Activated CD8-positive, alpha-beta memory T cell treated with anti-CD3 and anti-CD28 coated beads, Interleukin-2, amount 50 U/mL, for 24 hours (primary cell): ENCODE measurements around the gene MACROD2.
"Not testable (repeated sequence)": the region's sequence is repeated elsewhere in the genome, so short reads cannot be mapped to it uniquely, and the experiment has no call there.

Experiments
- DNase-seq: peaks from one replicate; pipeline ENCODE4 v3.0.0-alpha.2; 2020; ENCODE audit errors: extremely low read depth

The MACROD2 gene

GRCh38 chr20:15942130-15942529 is 1946.8 kb downstream of the MACROD2 start:
- DNase-seq, result no peak

- no peak for DNase-seq
Observed at GRCh38 chr20:15945289-15945688, 1950.0 kb downstream of the MACROD2 start.

GRCh38 chr20:15949391-15949790 is 1954.1 kb downstream of the MACROD2 start:
- no peak for DNase-seq

- DNase-seq, result no peak
Observed at GRCh38 chr20:15951658-15952057, 1956.3 kb downstream of the MACROD2 start.

- DNase-seq, result no peak
Observed at GRCh38 chr20:15958142-15958541, 1962.8 kb downstream of the MACROD2 start.

- no peak for DNase-seq
Observed at GRCh38 chr20:15965165-15965564, 1969.8 kb downstream of the MACROD2 start.

GRCh38 chr20:15967334-15967733 is 1972.0 kb downstream of the MACROD2 start:
- DNase-seq, result no peak

- no peak for DNase-seq
Observed at GRCh38 chr20:15976047-15976736, 1980.9 kb downstream of the MACROD2 start.

- no peak for DNase-seq
Observed at GRCh38 chr20:15977026-15977425, 1981.7 kb downstream of the MACROD2 start.

GRCh38 chr20:15977758-15978157 is 1982.4 kb downstream of the MACROD2 start:
- no peak for DNase-seq

GRCh38 chr20:15985494-15986368 is 1990.4 kb downstream of the MACROD2 start:
- DNase-seq, result not testable (repeated sequence)

- no peak for DNase-seq
Observed at GRCh38 chr20:15986690-15987089, 1991.4 kb downstream of the MACROD2 start.

- DNase-seq, result no peak
Observed at GRCh38 chr20:15991279-15991678, 1996.0 kb downstream of the MACROD2 start.

GRCh38 chr20:15992564-15992963 is 1997.2 kb downstream of the MACROD2 start:
- no peak for DNase-seq

- DNase-seq, result no peak
Observed at GRCh38 chr20:16000112-16000511, 2004.8 kb downstream of the MACROD2 start.

GRCh38 chr20:16001286-16001685 is 2006.0 kb downstream of the MACROD2 start:
- no peak for DNase-seq

- no peak for DNase-seq
Observed at GRCh38 chr20:16003310-16003709, 2008.0 kb downstream of the MACROD2 start.

GRCh38 chr20:16004108-16004854 is 2009.0 kb downstream of the MACROD2 start:
- no peak for DNase-seq

- no peak for DNase-seq
Observed at GRCh38 chr20:16005021-16005914, 2010.0 kb downstream of the MACROD2 start.

GRCh38 chr20:16005915-16006493 is 2010.7 kb downstream of the MACROD2 start:
- DNase-seq, result no peak

GRCh38 chr20:16007164-16007563 is 2011.8 kb downstream of the MACROD2 start:
- DNase-seq, result no peak
